PC-9 (cell line): Measurements from ENCODE around the gene CC2D1B. TPM values are rescaled to one million over a fixed set of nuclear protein-coding genes. Genes with fewer than 3 reads are reported as not detected.

Experiments used
- BruUV-seq: library from RNA; stranded (reverse); fragments of 400-500 nt; replicated peaks from 2 replicates; lab custom pipeline; 2021; lab: Mats Ljungman, UMichigan
- CTCF ChIA-PET: fragments of 300-600 bp; sonication (Branson Sonifier 250); formaldehyde crosslinking; loops from one replicate; lab custom pipeline; 2022; ENCODE audit warnings: antibody characterized with exemption; lab: Charles Lee
- POLR2A ChIA-PET: fragments of 300-600 bp; sonication (Branson Sonifier 250); formaldehyde crosslinking; loops from one replicate; lab custom pipeline; 2022; ENCODE audit warnings: antibody characterized with exemption; ENCODE audit not compliant: unreplicated experiment; lab: Charles Lee
- DNase-seq, 2 experiments: peaks; one replicate each; pipeline versions ENCODE4 v3.0.0 to v3.0.0-alpha.2; 2015 to 2022; ENCODE audit warnings: mixed read lengths in 1 of 2
- H2AFZ ChIP-seq: fragments of 200-600 bp; sonication (generic); 2 replicates; pipeline ENCODE4 v1.8.1; 2017; ENCODE audit warnings: antibody characterized with exemption
- H3F3A ChIP-seq: fragments of 200-600 bp; sonication (generic); 2 replicates; pipeline ENCODE4 v1.8.1; 2017; ENCODE audit warnings: antibody characterized with exemption, mild to moderate bottlenecking, low read depth; ENCODE audit not compliant: insufficient read depth
- H3K27ac ChIP-seq: fragments of 200-600 bp; sonication (generic); 2 replicates; pipeline ENCODE4 v1.6.1; 2016; ENCODE audit warnings: mixed run types
- H3K27me3 ChIP-seq: fragments of 200-600 bp; sonication (generic); 2 replicates; pipeline ENCODE4 v1.6.1; 2016; ENCODE audit warnings: low read depth, mixed run types; ENCODE audit not compliant: insufficient read depth
- H3K36me3 ChIP-seq: fragments of 200-600 bp; sonication (generic); 2 replicates; pipeline ENCODE4 v1.6.1; 2016; ENCODE audit warnings: low read depth, mixed run types
- H3K4me1 ChIP-seq: fragments of 200-600 bp; sonication (generic); replicated peaks from 2 replicates; pipeline ENCODE4 v1.6.1; 2016; ENCODE audit warnings: mixed run types; ENCODE audit not compliant: insufficient read depth
- H3K4me2 ChIP-seq: fragments of 200-600 bp; sonication (generic); 2 replicates; pipeline ENCODE4 v1.6.1; 2017; ENCODE audit warnings: mixed run types
- H3K4me3 ChIP-seq: fragments of 200-600 bp; sonication (generic); 2 replicates; pipeline ENCODE4 v1.6.1; 2016; ENCODE audit warnings: mixed run types
- H3K79me2 ChIP-seq: fragments of 200-600 bp; sonication (generic); 2 replicates; pipeline ENCODE4 v1.6.1; 2017; ENCODE audit warnings: low read depth, mixed run types
- H3K9me2 ChIP-seq: fragments of 200-600 bp; sonication (generic); 2 replicates; pipeline ENCODE4 v1.8.1; 2017; ENCODE audit warnings: mild to moderate bottlenecking; ENCODE audit not compliant: insufficient read depth
- H3K9me3 ChIP-seq: fragments of 200-600 bp; sonication (generic); 2 replicates; pipeline ENCODE4 v1.8.1; 2016; ENCODE audit warnings: low read depth; ENCODE audit not compliant: insufficient read depth
- H4K20me1 ChIP-seq: fragments of 200-600 bp; sonication (generic); 2 replicates; pipeline ENCODE4 v1.8.1; 2017; ENCODE audit not compliant: insufficient read depth
- EZH2 ChIP-seq: fragments of 200-600 bp; sonication (generic); IDR thresholded peaks from 2 replicates; pipeline ENCODE4 v1.8.0; 2017; ENCODE audit warnings: antibody characterized with exemption, low read depth
- intact Hi-C: fragments of 100-400 bp; cut with micrococcal nuclease; formaldehyde crosslinking; loops from one replicate; pipeline ENCODE4 v1.10.0; 2022; ENCODE audit not compliant: unreplicated experiment
- total RNA-seq: library from RNA; stranded (reverse); gene quantifications from 2 replicates; pipeline ENCODE4 v1.2.3, GENCODE V29; 2021
- TF ChIP-seq, protein P1 (sequence below): fragments of 200-600 bp; sonication (generic); conservative IDR thresholded peaks from 2 replicates; pipeline ENCODE4 v1.6.1; 2017; ENCODE audit warnings: mixed run types, antibody characterized with exemption, mild to moderate bottlenecking, moderate library complexity

The CC2D1B gene
- total RNA-seq, 1 experiment from 2014 or later: 33.4 TPM

DNA sequence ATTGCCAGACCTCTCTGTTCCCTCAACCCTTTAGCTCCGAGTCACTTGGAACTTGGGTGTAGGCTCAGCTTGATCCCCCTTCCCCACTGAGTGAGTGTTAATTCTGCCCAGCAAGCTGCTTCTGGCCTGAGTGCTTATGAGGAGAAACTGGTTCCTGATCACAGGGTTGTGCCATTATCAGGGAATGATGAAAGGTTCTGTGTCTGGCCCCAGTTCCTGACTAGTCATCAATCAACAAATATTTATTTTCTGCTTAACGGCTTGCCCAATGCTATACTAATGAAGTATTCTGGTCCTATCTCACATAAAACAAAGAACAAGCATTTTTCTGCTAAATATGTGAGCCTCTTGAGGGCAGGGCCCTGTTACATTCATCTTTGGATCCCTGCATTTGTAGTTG lies 20.8 kb downstream of the CC2D1B start:
- no peak for DNase-seq
- CTCF ChIA-PET: no interaction called here
- Histone ChIP-seq H3K27ac (no peak overlapping the region), H3K36me3 (no peaks in the 10 kb centered on the region), H3F3A (0 out of 2 replicates have a peak, but pooled peaks cover 3% of the 10 kb centered on the region), H3K79me2 (no peaks in the 10 kb centered on the region), H3K4me3 (no peak overlapping the region), H3K9me2 (no peaks in the 10 kb centered on the region), H4K20me1 (no peaks in the 10 kb centered on the region), H3K4me1 (no peaks in the 10 kb centered on the region), H3K9me3 (no peaks in the 10 kb centered on the region), H3K27me3 (no peaks in the 10 kb centered on the region), H3K4me2 (no peak overlapping the region), H2AFZ (no peak overlapping the region)
- POLR2A ChIA-PET: no interaction called here
- intact Hi-C loops: no loop called here
- TF ChIP-seq, protein P1, sequence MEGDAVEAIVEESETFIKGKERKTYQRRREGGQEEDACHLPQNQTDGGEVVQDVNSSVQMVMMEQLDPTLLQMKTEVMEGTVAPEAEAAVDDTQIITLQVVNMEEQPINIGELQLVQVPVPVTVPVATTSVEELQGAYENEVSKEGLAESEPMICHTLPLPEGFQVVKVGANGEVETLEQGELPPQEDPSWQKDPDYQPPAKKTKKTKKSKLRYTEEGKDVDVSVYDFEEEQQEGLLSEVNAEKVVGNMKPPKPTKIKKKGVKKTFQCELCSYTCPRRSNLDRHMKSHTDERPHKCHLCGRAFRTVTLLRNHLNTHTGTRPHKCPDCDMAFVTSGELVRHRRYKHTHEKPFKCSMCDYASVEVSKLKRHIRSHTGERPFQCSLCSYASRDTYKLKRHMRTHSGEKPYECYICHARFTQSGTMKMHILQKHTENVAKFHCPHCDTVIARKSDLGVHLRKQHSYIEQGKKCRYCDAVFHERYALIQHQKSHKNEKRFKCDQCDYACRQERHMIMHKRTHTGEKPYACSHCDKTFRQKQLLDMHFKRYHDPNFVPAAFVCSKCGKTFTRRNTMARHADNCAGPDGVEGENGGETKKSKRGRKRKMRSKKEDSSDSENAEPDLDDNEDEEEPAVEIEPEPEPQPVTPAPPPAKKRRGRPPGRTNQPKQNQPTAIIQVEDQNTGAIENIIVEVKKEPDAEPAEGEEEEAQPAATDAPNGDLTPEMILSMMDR: no peak
- TF ChIP-seq EZH2: no peak
- no TSS peak for BruUV-seq

DNA sequence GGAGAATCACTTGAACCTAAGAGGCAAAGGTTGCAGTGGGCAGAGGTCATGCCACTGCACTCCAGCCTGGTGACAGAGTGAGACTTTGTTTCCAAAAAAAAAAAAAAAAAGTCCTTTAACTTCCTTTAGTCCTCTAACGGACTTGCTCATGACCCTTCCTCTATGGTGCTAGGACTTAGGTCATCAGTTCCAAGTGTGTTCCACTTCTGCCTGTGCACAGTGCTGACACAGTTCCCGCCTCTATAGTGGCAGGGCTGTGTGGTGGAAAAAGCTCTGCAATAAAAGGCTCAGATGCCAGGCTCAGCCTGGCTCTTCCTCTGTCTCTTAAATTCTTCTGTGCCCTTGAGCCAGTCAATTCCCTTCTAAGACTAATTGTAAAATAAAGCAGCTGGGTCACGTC lies 22.0 kb downstream of the CC2D1B start:
- no peaks in the 10 kb centered on the region for H3K9me2 ChIP-seq
- no peak overlapping the region for H3K4me3 ChIP-seq
- intact Hi-C loops: no loop called here
- TF ChIP-seq, protein P1: no peak
- TF ChIP-seq EZH2: no peak
- H3K4me1 ChIP-seq: no peaks in the 10 kb centered on the region
- no peak for DNase-seq
- H3K4me2 ChIP-seq: no peak overlapping the region
- H2AFZ ChIP-seq: no peak overlapping the region
- H3F3A ChIP-seq: no peaks in the 10 kb centered on the region
- no TSS peak for BruUV-seq
- H4K20me1 ChIP-seq: no peaks in the 10 kb centered on the region
- H3K36me3 ChIP-seq: no peaks in the 10 kb centered on the region
- ChIA-PET POLR2A (no interaction called here), CTCF (no interaction called here)
- no peaks in the 10 kb centered on the region for H3K9me3 ChIP-seq
- no peaks in the 10 kb centered on the region for H3K79me2 ChIP-seq
- H3K27ac ChIP-seq: no peak overlapping the region
- no peaks in the 10 kb centered on the region for H3K27me3 ChIP-seq

DNA sequence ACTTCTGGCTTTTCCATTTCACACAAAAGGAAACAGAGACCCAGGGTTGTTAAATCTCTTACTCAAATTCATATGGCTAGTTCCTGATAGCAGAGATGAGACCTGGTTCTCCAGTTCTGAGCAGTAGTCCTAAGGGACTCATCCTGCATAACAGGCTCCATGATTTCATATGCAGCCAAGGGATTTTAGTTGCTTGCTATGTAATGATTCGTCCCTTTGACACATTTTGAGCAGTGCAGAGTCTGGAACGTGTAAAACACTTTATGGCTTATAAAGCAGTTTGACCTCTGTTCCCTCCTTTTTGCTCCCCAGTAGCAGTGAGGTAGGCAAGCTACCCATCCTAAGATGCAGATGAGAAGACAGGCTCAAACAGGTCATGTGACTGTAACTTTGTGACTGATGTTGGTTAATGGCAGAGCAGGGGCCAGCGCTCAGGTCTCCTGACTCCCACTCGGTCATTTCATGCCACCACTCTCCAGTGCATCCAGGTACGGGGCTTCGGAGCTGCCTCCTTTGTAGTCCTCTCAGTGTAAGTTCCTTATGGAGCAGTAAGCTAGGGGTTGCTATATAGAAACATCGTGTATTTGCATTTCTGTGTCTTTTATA lies 24.2 kb downstream of the CC2D1B start:
- Histone ChIP-seq H3K9me3 (no peaks in the 10 kb centered on the region), H3K27ac (no peak overlapping the region), H3K36me3 (no peaks in the 10 kb centered on the region), H3F3A (no peaks in the 10 kb centered on the region), H3K4me2 (no peak overlapping the region), H3K4me3 (no peak overlapping the region), H3K9me2 (no peaks in the 10 kb centered on the region), H2AFZ (no peak overlapping the region), H3K4me1 (no peaks in the 10 kb centered on the region), H3K27me3 (no peaks in the 10 kb centered on the region), H4K20me1 (no peaks in the 10 kb centered on the region), H3K79me2 (no peaks in the 10 kb centered on the region)
- no TSS peak for BruUV-seq
- intact Hi-C loops: no loop called here
- CTCF ChIA-PET: no interaction called here
- POLR2A ChIA-PET: interaction anchor here (0.6 kb wide), 3 partner anchors 27 to 329 kb away, joined by 3 to 9 read pairs (median 7); no protein-coding TSS in a partner anchor
- TF ChIP-seq EZH2: no peak
- TF ChIP-seq, protein P1: no peak
- no peak for DNase-seq
